ENCODE results near the gene GNAO1.

Gene GNAO1

DNA sequence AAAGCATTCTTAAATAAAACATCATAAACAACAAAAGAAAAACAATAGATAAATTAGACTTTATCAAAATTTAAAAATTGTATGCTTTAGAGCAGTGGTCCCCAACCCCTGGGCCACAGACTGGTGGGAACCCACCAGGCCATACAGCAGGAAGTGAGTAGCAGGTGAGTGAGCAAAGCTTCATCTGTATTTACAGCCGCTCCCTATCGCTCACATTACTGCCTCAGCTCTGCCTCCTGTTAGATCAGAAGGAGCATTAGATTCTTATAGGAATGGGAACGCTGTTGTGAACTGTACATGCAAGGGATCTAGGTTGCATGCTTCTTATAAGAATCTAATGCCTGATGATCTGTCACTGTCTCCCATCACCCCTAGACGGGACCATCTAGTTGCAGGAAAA is 51.5 kb downstream of the GNAO1 start:
- no peak for DNase-seq

DNA sequence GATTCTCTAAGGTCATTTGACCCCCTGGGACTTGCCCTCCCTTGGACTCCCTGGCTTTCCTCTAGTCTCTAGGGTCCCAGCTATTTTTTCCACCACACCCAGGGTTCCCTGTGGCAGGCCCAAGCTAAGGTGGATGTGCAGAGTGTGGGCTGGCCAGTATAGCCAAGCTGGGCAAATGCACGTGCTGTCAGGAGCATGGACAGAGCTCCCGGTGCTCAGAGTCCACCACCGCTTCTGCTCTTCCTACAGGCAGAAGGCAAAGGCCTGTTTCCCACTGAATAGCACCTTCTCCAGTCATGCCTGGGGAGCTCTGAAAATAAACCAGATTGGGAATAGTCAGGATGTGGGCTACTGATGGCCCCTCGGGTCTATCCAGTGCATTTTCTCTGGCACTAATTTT is 53.3 kb downstream of the GNAO1 start:
- no peak for DNase-seq

DNA sequence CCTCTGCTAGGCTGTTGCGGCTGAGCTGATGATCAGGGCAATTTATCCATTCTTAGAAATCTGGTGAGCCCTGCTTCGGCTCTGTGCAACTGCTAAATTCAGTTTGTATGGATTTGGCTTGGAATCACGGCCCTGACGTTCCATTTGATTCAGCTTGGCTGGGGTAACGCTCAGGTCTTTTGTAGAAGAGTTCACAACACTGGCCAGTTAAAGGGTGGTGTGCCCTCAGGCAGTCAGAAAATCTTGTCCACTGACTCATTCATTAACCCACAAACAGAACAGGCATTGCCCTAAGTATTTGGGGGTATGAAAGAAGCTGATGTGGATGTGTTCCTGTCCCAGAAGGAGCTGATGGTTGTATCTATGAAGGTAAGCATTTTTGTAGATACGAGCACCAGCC is 53.9 kb downstream of the GNAO1 start:
- DNase-seq, result peak; percentile 95

DNA sequence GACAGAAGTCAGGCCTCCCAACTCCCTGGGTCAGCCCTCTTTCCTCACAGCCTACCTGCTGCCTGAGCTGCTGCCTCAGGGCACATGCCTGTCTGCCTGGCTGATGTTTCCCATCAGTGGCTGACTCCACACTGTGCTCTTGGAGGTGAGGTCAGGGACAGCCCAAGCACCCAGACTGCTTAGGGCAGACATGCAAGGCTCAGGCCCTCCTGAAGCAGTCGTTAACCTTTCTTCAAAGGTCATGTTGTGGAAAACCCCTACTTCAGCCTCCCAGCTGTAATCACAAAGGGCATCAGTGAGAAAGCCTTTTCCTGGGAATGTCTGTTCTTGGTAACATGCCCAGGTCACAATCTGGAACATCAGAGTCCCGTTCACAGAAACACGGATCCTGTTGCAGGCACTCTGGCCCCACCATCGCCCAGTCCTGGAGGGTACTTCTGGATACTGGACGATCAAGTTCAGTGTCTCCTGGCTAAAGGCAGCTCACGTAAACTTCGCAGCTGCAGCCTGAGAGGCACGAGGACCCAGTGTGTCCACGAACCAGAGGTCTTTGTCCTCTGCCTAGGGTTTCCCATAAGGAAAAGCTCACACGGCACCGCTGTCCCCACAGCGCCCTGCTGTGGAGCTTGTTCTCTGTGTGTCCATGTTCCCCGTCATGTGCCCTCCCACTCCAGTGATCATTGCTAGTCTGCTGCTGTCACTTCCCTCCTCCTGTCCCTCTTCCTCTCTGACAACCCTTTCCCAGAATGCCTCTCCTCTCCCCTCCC is 54.9 kb downstream of the GNAO1 start:
- peak; percentile 93 for DNase-seq

DNA sequence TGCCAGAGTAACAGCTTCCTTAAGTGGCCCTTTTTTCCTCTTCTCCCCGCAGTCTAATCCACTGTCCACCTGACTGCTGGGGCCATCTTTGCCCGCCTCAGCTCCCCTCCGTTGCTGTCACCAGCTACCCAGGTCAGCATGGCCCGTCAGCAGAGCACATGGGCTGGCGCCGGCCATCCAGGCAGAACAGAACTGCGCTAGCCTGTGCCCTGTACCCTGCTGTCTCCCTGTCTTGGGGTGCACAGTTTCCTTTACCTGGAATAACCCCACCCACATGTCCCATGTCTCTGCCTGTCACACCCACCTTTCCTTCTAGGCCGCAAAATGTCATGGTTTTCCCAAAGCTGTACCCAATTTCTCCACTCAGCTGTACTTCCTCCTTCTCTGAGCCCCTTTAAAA is 55.7 kb downstream of the GNAO1 start:
- no peak for DNase-seq

DNA sequence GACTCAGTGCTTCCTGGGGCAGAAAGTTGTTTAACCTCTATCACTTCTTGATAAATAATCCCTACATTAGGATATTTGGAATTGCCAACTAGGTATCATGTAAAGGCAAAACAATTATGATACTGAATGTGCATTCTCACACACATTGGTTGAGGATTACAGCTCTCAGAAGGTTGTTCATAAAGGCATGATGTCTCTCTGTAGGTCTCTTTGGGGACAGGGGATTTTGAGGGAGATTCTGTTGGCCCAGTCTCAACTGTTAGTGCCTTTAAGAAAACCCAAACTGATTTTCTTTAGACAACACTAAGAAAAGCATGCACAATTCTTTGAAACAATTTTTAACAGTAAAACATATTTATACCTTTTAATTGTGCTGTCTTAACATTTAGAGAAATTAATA is 56.5 kb downstream of the GNAO1 start:
- no peak for DNase-seq

DNA sequence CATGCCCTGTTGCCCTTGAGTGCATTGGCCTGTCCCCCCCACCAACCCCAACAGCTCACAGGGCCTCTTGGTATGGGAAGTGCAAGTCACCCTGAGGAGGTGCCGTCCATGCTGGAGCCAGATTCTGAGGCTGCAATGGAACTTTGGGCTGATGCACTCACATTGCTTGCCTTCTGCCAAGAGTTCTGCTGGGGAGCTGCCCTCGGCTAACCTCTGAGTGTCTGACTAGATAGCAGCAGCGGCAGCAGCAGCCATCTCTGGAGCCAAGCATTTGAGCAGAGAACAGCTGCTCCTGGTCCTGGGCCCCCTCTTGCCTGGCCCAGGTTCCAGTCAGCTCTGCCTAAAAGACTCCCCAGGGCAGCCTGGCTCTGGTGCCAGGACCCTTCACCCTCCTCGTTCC is 61.5 kb downstream of the GNAO1 start:
- DNase-seq, result no peak

DNA sequence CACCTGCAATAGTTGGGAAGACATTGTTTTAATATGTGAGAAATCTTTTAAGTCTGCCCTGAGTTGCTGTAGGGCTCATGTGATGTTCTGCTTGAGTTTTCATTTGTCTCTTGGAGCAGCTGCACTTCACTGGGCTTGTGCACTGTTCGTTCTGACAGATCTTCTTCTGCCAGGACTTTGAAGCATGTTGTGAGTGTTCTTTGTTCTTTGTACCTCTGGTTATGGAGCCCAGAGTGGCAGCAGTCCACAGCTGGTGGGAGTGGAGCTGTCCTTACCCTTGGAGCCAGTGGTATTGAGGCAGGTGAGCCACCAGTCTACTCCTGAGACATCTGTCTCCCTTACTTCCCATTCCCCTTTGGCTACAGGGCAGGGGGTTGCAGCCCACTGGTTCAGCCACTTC is 64.6 kb downstream of the GNAO1 start:
- no peak for DNase-seq

DNA sequence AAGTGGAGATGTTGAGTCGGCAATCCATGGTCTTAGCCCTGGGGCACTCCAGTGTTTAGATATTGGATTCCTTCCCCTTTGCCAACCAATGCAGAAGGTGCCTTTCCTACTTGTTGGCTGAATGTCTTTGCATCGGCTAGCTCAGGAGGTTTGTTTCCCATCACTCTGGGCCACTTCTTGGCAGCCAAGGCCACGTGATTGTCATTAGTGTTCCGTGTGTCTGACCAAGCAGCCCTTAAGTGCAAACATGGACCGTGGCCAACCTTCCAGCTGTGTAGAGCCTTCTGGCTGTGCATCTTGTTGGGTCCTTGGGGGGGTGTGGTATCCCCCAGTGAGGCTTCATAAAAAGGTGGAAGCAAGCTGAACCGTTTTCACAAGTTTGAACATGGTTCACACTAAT is 66.0 kb downstream of the GNAO1 start:
- no peak for DNase-seq

DNA sequence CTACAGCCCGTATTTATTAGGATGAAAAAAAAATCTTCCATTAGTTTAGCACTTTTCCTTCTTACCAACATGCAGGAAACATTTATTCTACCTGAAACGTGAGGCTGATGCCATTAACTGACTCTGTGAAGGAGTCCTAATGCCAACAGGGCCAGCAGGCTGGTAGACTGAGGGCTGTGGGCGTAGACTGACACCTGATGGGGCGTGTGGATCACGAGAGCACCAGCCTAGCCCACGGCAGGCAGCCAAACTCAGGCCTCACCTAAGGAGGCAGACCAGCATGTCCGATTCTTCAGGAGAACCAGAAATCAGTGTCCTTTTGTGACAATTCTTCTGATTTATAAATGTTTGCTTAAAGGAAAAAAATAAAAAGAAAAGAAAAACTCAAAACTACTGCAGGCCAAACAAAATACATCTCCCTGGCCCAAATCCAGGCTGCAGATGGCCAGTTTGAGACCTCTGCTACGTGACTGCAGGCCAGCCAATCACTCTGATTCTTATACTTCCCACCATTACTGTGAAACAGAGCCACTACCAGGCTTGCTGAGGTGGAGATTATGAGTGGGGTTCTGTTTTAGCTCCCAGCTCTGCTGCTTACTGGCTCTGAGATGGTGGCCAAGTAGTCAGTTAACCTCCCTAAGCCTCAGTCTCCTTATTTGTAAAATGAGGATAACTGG is 66.5 kb downstream of the GNAO1 start:
- DNase-seq, result no peak

DNA sequence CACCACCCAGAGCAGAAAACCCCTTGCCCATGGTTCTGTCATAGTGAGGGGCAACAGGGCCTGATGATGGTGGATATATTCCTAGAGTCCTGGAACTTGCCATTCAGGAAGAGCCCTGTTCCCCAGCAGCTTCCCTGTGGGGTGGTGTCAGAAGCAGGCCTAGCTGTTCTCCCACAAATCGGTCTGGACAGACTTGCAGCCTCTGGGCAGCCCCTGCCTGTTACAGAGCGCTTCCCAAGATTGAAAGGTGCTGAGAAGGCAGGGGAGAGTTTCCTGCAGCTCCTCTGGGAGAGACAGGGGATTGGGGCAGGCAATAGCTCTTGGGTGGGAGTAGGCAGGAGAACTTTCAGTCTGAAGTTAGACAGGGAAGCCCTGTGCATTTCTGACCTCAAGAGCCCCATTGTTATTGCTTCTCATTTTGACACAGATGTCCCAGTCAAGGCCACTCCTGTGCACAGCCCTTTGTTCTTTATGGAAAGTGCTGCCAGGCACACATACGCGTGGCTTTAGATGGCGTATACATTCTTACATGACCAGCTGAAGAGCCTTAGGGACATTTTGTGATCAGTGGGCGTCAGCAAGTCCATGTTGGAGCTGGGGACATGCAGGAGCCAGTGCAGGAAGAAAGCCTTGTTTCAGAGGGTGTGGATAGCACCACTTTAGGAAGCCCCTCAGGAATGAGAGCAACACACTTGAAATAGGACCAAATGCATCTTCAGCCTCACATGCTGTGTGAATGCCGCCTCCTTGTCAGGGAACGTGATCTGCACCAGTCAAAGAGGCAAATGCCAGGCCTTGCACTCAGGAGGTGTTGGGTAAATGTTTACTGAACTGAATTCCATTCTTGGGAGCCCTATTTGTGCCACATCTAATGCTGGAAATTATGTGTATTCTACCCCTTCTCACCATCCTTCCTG is 67.5 kb downstream of the GNAO1 start:
- no peak for DNase-seq

DNA sequence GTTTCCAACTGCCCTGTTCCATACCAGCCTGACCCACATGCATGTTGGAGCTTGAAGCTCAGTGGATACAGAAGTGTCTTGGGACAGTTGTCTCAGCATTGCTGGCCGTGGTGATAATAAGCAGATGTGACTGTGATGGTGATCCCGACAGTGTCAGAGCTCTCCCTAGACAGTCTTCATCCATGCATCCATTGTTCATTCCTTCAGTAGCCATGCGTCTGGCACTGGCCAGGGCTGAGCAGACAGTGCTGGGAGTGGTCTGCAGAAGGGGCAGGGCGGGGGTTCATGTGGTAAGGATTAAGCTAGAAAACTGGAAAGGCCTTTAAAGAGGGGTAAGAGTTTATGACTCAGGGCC is 68.1 kb downstream of the GNAO1 start:
- no peak for DNase-seq

DNA sequence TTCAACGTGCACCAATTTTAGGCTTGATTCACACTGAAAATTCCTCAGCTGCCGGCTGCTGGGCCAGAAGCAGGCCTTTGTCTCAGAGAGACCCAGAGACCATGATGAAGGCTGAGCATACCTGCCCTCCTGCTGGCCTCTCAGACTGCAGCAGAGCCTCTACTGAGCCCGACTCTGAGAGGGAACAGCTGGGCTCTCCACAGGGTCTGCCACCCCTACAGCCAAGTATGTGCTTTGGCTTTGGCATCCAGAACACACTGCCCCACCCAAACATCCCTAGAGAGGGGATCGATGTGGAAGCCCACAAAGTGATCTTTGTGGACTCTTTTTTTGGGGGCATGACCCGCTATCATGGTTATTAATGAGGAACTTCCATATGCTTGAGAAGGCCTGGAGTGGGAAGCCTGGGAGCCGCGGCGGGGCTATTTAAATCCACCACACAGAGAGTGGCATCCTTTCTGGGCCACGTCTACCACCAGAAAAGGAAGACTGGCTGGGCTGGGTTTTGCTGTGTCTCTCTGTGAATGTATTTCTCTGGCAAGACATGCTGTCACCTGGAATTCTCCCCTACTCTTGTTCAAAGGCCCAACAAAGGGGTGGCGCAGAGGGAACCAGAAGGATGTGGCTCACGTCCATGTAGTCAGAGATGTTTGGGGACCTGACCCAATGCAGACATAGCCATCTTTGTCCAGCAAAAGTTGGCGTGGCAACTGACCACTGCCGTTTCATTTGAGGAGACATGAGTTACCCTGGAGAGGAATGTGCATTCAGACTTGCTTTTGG is 69.3 kb downstream of the GNAO1 start:
- no peak for DNase-seq

DNA sequence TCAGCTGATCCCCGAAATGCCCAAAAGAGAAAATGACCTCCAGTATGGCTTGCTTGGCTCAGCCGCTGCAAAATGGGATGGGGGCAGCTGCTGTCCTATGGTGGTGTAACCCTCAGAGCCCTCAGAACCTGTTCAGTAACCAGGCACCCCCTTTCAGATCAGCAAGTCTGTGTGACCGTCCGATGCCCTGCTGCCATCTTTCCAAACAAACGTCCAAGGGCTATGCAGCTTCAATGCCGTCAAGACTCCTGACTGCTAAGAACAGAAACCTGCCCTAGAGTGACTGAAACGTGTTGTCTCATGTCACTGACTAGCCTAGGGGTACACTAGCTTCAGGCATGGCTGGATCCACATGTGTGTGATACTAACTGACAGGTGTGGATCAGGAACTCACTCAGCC is 70.4 kb downstream of the GNAO1 start:
- DNase-seq, result no peak

DNA sequence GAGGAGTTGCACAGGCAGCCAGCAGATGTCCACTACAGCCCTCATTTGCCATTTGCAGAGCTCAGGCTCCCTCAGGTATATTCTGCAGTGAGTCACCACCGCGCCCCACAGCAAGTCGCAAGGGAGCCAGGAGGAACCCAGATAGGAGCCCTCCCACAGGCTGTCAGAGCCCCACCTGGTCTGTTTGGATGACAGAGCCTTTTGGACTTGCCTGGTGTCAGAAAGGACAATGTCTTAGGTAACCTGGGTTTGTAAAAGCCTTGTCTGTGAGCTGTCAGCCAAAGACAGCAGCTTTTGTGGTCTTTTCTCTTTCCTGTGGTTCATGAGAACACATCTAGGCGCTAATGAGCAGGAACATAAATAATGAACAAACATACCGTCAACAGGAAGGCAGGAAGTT is 70.9 kb downstream of the GNAO1 start:
- no peak for DNase-seq

DNA sequence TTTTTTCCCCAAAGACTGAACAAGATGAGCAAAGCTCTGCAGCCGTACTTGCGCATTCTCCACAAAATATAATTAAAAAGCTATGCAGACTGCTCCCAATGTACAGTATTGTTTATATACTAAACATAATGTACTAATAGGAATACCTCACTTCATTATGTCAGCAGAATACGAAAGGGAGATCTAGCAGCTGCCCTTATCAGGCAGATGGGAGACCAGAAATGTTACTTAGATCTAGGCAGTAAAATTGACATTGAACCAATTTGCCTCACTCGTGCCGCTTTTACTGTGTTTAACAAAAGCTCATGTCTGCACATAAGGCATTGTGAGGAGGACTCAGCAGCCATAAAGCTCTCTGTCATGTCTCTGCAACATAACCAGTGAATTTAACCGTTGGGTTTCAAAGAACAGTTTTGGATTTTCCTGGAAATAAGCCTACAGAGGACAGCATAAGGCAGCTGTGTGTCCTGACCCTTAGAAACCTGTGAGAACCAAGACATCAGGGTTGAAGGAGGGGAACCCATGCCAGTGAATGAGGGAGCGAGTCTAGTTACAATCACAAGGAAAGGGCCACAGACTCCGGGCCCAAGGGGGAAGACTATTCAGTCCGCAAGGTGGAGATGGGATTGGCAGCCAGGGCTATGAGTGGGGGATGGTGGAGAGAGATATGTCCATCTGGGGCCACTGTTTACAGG is 71.4 kb downstream of the GNAO1 start:
- no peak for DNase-seq

DNA sequence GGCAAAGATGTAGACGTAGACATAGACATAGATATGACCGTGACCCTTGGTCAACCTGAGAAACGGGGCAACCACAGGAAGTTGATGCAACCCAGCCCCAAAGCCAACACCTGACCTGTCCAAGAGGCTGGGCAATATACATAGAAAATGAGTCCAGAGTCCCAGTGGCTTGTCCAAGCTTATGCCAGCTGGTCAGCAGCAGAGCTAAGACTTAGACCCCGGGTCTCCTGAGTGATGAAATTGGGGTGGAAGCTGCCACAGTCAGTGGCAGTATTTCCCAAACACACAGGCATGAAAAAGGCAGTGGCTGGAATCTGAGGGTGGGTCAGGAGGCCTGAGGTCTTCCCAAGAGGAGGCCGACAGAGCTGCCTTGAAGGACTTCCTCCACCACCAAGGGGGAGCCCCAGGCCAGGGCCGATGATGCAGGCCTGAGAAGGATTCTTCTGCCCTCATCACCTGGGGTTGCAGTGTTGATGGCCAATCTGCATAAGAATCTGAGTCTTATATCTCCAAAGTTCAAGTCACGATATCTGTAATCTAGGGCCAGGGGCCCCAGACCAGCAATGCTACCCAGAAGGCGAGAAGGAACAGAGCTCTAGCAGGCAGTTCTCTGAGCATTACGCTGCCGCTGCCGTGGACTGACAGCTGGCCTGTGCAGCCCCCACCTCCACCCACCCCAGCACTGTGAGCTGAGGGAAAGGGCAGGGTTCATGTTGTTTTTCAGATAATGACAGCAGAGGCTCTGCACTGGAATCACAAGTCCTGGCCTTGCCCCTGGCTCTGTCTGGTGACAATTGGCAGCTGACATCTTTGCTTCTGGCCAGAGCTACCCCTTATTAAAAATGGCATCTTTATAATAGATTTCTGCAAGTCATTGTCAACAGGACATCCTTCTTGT is 72.7 kb downstream of the GNAO1 start:
- DNase-seq, result no peak

DNA sequence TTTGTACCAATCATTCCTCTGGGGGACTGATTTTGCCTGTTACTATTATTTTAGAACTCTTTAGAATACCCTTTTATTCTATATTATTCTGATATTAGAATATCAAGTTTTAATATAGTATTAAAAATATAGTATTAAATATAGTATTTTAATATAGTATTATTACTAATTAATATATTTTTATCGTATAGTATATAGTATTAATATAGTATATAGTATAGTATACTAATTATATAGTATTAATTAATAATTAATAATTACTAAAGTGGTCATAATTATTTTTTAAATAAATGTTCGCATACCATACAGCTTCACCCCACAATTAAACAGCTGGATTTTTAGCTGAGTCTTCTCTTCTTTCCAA is 73.3 kb downstream of the GNAO1 start:
- DNase-seq, result no peak

DNA sequence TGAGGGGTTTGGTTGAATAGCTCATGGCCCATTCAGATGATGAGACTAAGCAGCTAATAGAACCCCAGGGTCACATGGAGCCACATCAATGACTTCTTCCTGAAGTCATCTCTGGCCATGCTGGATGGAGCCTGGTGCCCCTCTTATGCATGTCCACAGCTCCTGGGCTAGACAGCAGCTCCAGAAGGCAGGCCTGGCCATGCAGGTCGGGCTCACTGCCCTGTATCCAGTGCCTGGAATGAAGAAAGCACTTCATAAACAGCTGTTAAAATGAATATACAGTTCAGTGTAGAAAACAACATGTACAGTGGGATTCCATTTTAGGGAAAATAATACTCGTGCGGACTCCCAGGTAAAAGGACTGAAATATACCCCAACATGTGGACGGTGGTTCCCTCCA is 73.9 kb downstream of the GNAO1 start:
- DNase-seq, result no peak

DNA sequence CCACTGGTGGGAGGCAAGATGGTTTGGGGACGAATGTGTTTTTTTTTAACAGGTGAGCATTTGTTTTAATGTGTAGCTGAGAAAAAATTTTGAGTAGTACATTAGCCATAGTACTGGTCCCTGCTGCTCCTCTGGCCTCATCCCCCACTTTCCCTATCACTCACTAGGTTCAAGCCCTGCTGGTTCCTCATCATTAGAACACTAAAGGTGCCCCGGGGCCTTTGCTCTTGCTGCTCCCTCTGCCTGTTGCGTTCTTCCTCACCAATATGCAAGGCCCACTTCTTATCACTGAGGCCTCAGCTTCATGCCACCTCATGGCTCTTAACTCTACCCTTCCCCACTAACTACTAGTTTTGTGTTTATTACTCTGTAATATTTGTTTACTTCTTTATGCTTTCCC is 74.5 kb downstream of the GNAO1 start:
- DNase-seq, result no peak
